Measurements from ENCODE around the gene KIAA0825.
A peak's percentile ranks its signal among the peaks of the same experiment; 100 is the strongest.

KIAA0825 gene

GRCh38 chr5:94243612-94244011 lies 374.8 kb downstream of the KIAA0825 start:
- H3K4me3 ChIP-seq (ENCODE audit: low read length), result no peak overlapping the region
- peak; percentile 84 for DNase-seq (ENCODE audit: low read depth)
- TF ChIP-seq, protein P1, sequence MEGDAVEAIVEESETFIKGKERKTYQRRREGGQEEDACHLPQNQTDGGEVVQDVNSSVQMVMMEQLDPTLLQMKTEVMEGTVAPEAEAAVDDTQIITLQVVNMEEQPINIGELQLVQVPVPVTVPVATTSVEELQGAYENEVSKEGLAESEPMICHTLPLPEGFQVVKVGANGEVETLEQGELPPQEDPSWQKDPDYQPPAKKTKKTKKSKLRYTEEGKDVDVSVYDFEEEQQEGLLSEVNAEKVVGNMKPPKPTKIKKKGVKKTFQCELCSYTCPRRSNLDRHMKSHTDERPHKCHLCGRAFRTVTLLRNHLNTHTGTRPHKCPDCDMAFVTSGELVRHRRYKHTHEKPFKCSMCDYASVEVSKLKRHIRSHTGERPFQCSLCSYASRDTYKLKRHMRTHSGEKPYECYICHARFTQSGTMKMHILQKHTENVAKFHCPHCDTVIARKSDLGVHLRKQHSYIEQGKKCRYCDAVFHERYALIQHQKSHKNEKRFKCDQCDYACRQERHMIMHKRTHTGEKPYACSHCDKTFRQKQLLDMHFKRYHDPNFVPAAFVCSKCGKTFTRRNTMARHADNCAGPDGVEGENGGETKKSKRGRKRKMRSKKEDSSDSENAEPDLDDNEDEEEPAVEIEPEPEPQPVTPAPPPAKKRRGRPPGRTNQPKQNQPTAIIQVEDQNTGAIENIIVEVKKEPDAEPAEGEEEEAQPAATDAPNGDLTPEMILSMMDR (conservative IDR thresholded peaks at IDR 0.05; ENCODE audit: low read length), result no peak

DNA sequence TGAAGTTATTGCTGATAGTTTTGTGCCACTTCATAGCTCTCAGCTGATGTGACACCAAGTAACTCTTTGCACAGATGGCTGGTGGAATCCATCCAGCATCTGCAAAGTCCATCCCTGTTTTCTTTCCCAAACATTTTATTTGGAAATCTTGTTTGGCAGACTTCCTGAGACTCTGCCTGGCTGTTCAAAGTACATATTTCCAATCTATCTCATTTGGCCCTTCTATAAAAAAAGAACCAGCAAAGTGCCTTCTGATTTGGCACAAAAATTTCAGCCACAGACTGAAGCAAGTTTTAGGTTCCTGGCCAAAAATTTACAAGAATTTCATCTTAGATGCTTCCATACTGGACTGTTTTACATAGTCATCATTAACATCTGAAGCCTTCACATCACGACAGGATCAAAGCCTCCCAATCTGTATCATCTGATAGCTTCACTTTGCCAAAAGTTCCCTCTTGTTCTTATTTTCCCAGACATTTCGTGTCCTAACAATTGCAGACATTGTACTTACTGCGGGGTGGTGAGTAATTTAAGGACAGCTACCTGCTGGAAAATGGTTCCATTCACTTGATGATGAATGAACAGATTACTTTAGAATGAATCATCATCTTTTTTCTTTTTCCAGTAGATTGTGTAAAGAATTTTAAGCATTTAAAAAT lies 377.3 kb downstream of the KIAA0825 start:
- peak; percentile 93 for DNase-seq (ENCODE audit: low read depth)
- H3K4me3 ChIP-seq (ENCODE audit: low read length), result no peak overlapping the region
- TF ChIP-seq, protein P1 (conservative IDR thresholded peaks at IDR 0.05; ENCODE audit: low read length), result no peak

DNA sequence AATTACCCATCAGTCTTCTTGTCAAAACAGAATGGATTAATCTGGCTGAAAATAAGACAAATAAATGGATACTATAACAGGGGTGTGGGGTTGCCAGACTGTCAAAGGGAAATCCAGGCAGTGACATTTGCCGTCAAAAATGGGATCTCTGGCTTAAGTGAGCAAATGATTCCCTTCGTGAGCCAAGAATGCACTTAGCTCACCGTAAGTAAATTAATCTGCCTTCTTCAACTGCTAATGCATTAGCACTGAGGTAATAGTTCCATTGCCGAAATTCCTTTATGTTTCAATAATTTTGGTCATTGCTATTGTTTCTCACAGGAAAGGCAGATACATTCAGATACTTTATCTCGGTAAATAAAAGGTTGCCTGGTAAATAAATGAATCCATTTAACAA lies 377.8 kb downstream of the KIAA0825 start:
- TF ChIP-seq, protein P1 (conservative IDR thresholded peaks at IDR 0.05; ENCODE audit: low read length), result no peak
- no peak overlapping the region; the same call in 1 of the 2 replicates for H3K4me3 ChIP-seq (ENCODE audit: low read length)
- no peak for DNase-seq (ENCODE audit: low read depth)

GRCh38 chr5:94240134-94240533 lies 378.3 kb downstream of the KIAA0825 start:
- TF ChIP-seq, protein P1 (conservative IDR thresholded peaks at IDR 0.05; ENCODE audit: low read length), result no peak
- DNase-seq (ENCODE audit: low read depth), result peak; percentile 35
- H3K4me3 ChIP-seq (ENCODE audit: low read length), result no peak overlapping the region

- TF ChIP-seq, protein P1 (conservative IDR thresholded peaks at IDR 0.05; ENCODE audit: low read length), result no peak
These were observed 379.1 kb downstream of the KIAA0825 start for GRCh38 chr5:94239266-94239665.

GRCh38 chr5:94234987-94235386 lies 383.4 kb downstream of the KIAA0825 start:
- DNase-seq (ENCODE audit: low read depth), result no peak
- H3K4me3 ChIP-seq (ENCODE audit: low read length), result no peak overlapping the region
- TF ChIP-seq, protein P1 (conservative IDR thresholded peaks at IDR 0.05; ENCODE audit: low read length), result no peak

More at GRCh38 chr5:94239266-94239665, 379.1 kb downstream of the KIAA0825 start:
- DNase-seq (ENCODE audit: low read depth), result no peak
- H3K4me3 ChIP-seq (ENCODE audit: low read length), result no peak overlapping the region

- no peak for DNase-seq (ENCODE audit: low read depth)
- TF ChIP-seq, protein P1 (conservative IDR thresholded peaks at IDR 0.05; ENCODE audit: low read length), result no peak
- no peak overlapping the region for H3K4me3 ChIP-seq (ENCODE audit: low read length)
These were observed 389.6 kb downstream of the KIAA0825 start for GRCh38 chr5:94228791-94229190.
